Pancreas (tissue), 10 donors: Measurements from ENCODE around the gene KIF9. TPM values are rescaled to one million over a fixed set of nuclear protein-coding genes. Genes with fewer than 3 reads are reported as not detected.

Experiments
- ATAC-seq, 4 donors: fragments of 200-7000 bp; cut with Tn5 transposase; one replicate each; pipeline versions ENCODE4 v1.8.0 to v1.9.1; 2020; ENCODE audit warnings: mild to moderate bottlenecking in 4 of 4, moderate library complexity in 4 of 4
- DNase-seq, 6 donors: peaks; one replicate each; pipeline ENCODE4 v3.0.0-alpha.2; 2020
- FAIRE-seq: peaks from 2 replicates; lab custom pipeline; 2012; peaks lifted over from hg19 to GRCh38; lab: Jason Lieb, UNC
- H3K27ac ChIP-seq, 4 donors: fragments of 200-600 bp; sonication (generic); 1 replicate in 3 of 4; 2 replicates in 1 of 4; pipeline versions ENCODE4 v1.5.0 to v1.8.0; 2020
- H3K27me3 ChIP-seq, 4 donors: fragments of 200-600 bp; one replicate each; pipeline ENCODE4 v1.8.0; 2021
- H3K36me3 ChIP-seq, 3 donors: fragments of 200-600 bp; sonication (generic) in 1 of 3; one replicate each; pipeline versions ENCODE4 v1.5.0 to v1.8.0; 2020 to 2021
- H3K4me1 ChIP-seq, 3 donors: fragments of 200-600 bp; one replicate each; pipeline ENCODE4 v1.8.0; 2021
- H3K4me3 ChIP-seq, 4 donors: fragments of 200-600 bp; sonication (generic) in 2 of 4; one replicate each; pipeline versions ENCODE4 v1.5.0 to v1.8.0; 2020 to 2021
- H3K9me3 ChIP-seq, 4 donors: fragments of 200-600 bp; one replicate each; pipeline ENCODE4 v1.8.0; 2021
- CTCF ChIP-seq, 4 donors: fragments of 200-600 bp; sonication (generic) in 3 of 4; IDR thresholded peaks; one replicate each; pipeline versions ENCODE4 v1.5.0 to v1.8.0; 2021; ENCODE audit warnings: antibody characterized with exemption in 4 of 4
- WGBS, 2 donors: extraction: QIAGEN DNeasy Blood & Tissue Kit; methylation state at CpG; one replicate each; pipeline ENCODE4 v1.1.7; 2013; 5-methylcytosine and 5-hydroxymethylcytosine counted together
- intact Hi-C, 3 donors: fragments of 100-400 bp; cut with DNase I; formaldehyde crosslinking; loops; one replicate each; pipeline versions ENCODE4 v1.11.1 to v1.14.2; 2022
- polyA plus RNA-seq, 2 donors: library from polyadenylated mRNA; stranded (reverse); fragments of 200-250 nt; gene quantifications; one replicate each; pipeline ENCODE4 v1.2.3, GENCODE V29; 2013
- total RNA-seq, 6 donors: library from RNA; stranded (reverse); fragmentation: NEBNext Ultra II Directional in 4 of 6; extraction: Animal tissue kit (Norgen Biotek cat#: 25700) in 4 of 6; gene quantifications; one replicate each; pipeline versions ENCODE4 v1.2.1 to v1.2.4, GENCODE V29; 2021 to 2023
- donor health status: healthy with polysubstance abuse.
- donor health status: DM: no; HTN: no; CAD: no; lungs with moderate emphysema.
- donor health status: DM: no; HTN: no; CAD: no.
- donor health status: control.
- donor health status: control.
- donor health status: Bipolar disorder and iron deficiency.
- donor health status: DM: yes; HTN: yes; CAD: no.
- donor health status: DM: no; HTN: no; CAD: no.
- donor health status: DM: no; HTN: no; CAD: no.
- donor health status: DM: yes; HTN: yes; CAD: no.

The KIF9 gene
- total and polyA plus RNA-seq, 8 donors: 3.7 to 17.0 (median 6.2) TPM

DNA sequence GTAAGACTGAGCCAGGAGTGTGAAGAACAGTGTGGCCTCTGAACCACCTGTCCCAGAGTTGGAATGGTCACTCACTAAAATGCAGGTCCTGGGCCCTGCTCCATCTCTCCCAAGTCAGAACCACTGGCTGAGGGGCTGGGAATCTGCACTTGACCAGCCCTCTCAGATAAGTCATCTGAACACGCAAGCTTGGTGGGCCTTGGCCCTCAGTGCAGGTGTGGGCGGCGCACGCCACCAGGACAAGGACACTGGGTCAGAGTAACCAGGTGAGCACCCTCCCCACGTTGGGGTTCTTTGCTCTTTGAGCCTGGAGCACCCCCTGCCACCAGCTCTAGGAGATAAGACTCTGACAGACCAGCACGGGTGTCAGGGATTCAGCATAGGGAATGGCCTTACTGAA lies 42.7 kb downstream of the KIF9 start:
- no peaks in the 10 kb centered on the region for H3K9me3 ChIP-seq
- H3K36me3 ChIP-seq: no peaks in the 10 kb centered on the region
- WGBS, 2 donors: 84 to 90% methylated on average over 6 of the region's 6 CpGs
- ATAC-seq (no peak), DNase-seq (peak in 1 of 6 donors; percentile 44), FAIRE-seq (no peak)
- H3K4me3 ChIP-seq: no peak overlapping the region
- no peak for TF ChIP-seq CTCF (IDR thresholded peaks at IDR 0.05)
- no peaks in the 10 kb centered on the region for H3K4me1 ChIP-seq
- H3K27me3 ChIP-seq: no peaks in the 10 kb centered on the region
- intact Hi-C loops: no loop called here
- no peak overlapping the region for H3K27ac ChIP-seq

DNA sequence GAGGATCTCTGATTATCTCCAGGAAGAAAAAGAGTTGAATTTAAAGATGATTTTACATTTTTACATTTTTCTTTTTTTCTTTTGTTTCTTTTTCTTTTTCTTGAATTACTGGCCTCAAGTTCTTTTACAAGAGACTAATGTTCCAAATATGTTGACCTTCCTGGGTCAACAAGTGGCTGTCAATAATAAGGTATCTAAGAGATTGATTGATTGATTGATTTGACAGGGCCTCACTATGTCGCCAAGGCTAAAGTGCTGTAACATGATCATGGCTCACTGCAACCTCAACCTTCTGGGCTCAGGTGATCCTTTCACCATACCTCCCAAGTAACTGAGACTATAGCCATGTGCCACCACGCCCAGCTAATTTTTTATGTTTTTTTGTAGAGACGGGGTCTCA lies 44.6 kb downstream of the KIF9 start:
- intact Hi-C loops: no loop called here
- no peak for DNase-seq
- no peak for FAIRE-seq
- ATAC-seq: no peak
- H3K4me1 ChIP-seq: no peaks in the 10 kb centered on the region
- H3K27me3 ChIP-seq: no peaks in the 10 kb centered on the region
- H3K36me3 ChIP-seq: no peaks in the 10 kb centered on the region
- 88 to 91% methylated on average over 3 of the region's 3 CpGs for WGBS, 2 donors
- TF ChIP-seq CTCF (IDR thresholded peaks at IDR 0.05): no peak
- H3K9me3 ChIP-seq: no peaks in the 10 kb centered on the region
- no peak overlapping the region for H3K4me3 ChIP-seq
- H3K27ac ChIP-seq: no peak overlapping the region

DNA sequence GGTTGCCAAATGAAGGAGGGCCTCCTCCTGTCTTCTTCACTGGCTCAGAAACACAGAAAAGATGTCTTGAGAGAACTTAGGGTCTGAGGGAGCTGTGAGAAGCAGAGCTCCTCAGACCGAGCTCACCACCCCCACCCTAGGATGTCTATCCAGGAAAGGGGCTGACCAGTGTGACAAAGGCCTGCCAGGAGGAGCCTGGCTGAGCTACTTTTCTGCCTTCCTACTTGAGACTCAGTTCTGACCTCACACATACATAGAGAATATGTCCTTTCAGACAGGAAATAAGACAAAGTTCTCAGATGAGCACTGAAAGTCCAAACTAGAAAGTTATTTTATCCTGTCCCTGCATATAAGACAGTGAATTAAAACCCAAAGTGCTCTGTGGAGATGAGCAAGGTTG lies 54.5 kb downstream of the KIF9 start:
- Histone ChIP-seq H3K36me3 (no peaks in the 10 kb centered on the region), H3K4me3 (no peak overlapping the region), H3K27ac (no peak overlapping the region), H3K4me1 (no peaks in the 10 kb centered on the region), H3K9me3 (no peaks in the 10 kb centered on the region), H3K27me3 (no peaks in the 10 kb centered on the region)
- DNase-seq (peak in 1 of 6 donors; percentile 10), FAIRE-seq (no peak), ATAC-seq (peak in 1 of 4 donors; percentile 20)
- intact Hi-C loops: no loop called here
- no peak for TF ChIP-seq CTCF (IDR thresholded peaks at IDR 0.05)
- 65 to 80% methylated on average over 1 of the region's 1 CpG for WGBS, 2 donors

GRCh38 chr3:47227678-47228077 lies 54.9 kb downstream of the KIF9 start:
- H3K4me3 ChIP-seq: no peak overlapping the region
- H3K9me3 ChIP-seq: no peaks in the 10 kb centered on the region
- DNase-seq: no peak

More at GRCh38 chr3:47227678-47228077, 54.9 kb downstream of the KIF9 start:
- FAIRE-seq: no peak
- Histone ChIP-seq H3K4me1 (no peaks in the 10 kb centered on the region), H3K36me3 (no peaks in the 10 kb centered on the region), H3K27ac (no peak overlapping the region), H3K27me3 (no peaks in the 10 kb centered on the region)
- 85 to 86% methylated on average over 7 of the region's 7 CpGs for WGBS, 2 donors
- peak in 2 of 4 donors; percentile 46 to 80 for ATAC-seq
- no peak for TF ChIP-seq CTCF (IDR thresholded peaks at IDR 0.05)
- intact Hi-C loops: no loop called here
